ENCODE measurements around the gene STK38L.
A peak's percentile ranks its signal among the peaks of the same experiment; 100 is the strongest.
"Not testable (repeated sequence)": the region's sequence is repeated elsewhere in the genome, so short reads cannot be mapped to it uniquely, and the experiment has no call there.

The STK38L gene

GRCh38 chr12:27226407-27226929 lies 17.6 kb upstream of the STK38L start:
- no peak overlapping the region for H3K4me3 ChIP-seq (ENCODE audit: low read depth, low read length)
- no peak for TF ChIP-seq CTCF (IDR thresholded peaks at IDR 0.05; ENCODE audit: low read depth, low read length)
- in situ Hi-C loops (cut with HindIII; ENCODE audit: low sequenced_read_pairs): no loop called here
- DNase-seq (ENCODE audit: low read depth, low spot score): peak; percentile 29

DNA sequence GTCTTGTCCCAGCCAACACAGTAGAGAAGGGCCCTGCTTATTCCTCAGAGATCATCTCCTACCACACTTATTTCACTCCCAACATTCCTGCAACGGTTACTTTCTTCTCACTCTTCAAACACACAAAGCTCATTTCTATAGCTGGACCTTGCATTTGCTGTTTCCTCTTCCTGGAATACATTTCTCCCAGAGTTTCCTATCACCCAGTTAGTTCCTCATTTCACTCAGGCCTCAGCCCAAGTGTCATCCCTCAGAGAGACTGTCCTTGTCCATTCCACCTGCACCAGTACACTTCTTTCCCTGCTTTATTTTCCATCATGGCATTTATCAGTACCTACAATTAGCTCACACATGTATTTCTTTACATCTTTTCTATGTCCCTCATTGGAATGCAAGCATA lies 14.7 kb upstream of the STK38L start:
- TF ChIP-seq CTCF (IDR thresholded peaks at IDR 0.05; ENCODE audit: low read depth, low read length): no peak
- H3K4me3 ChIP-seq (ENCODE audit: low read depth, low read length): no peak overlapping the region
- in situ Hi-C loops (cut with HindIII; ENCODE audit: low sequenced_read_pairs): no loop called here
- no peak for DNase-seq (ENCODE audit: low read depth, low spot score)

- H3K4me3 ChIP-seq (ENCODE audit: low read depth, low read length); in situ Hi-C loops (cut with HindIII; ENCODE audit: low sequenced_read_pairs); DNase-seq (ENCODE audit: low read depth, low spot score): not testable (repeated sequence)
These were observed 12.7 kb upstream of the STK38L start for GRCh38 chr12:27231374-27231773.

- H3K4me3 ChIP-seq (ENCODE audit: low read depth, low read length): no peak overlapping the region
- no peak for TF ChIP-seq CTCF (IDR thresholded peaks at IDR 0.05; ENCODE audit: low read depth, low read length)
- in situ Hi-C loops (cut with HindIII; ENCODE audit: low sequenced_read_pairs): no loop called here
- DNase-seq (ENCODE audit: low read depth, low spot score): no peak
These were observed 10.3 kb upstream of the STK38L start for GRCh38 chr12:27233814-27234213.

DNA sequence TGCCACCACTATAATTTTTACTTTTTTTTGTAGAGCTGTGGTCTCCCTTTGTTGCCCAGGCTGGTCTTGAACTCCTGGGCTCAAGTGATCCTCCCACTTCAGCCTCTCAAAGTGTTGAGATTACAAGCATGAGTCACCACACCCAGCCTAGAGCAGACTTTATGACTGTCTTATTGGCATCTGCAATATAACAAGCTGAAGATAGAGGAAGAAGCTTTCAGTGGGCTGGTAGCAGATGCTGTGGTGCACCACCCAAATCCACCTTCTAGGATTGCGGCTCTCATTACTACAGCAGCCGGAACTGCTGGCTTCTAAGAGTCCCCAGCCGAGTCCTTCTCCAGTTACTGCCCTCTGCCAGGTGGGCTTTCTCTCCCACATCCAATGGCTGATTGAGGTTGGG lies 7.6 kb upstream of the STK38L start:
- no peak for TF ChIP-seq CTCF (IDR thresholded peaks at IDR 0.05; ENCODE audit: low read depth, low read length)
- in situ Hi-C loops (cut with HindIII; ENCODE audit: low sequenced_read_pairs): no loop called here
- DNase-seq (ENCODE audit: low read depth, low spot score): no peak
- H3K4me3 ChIP-seq (ENCODE audit: low read depth, low read length): no peak overlapping the region

DNA sequence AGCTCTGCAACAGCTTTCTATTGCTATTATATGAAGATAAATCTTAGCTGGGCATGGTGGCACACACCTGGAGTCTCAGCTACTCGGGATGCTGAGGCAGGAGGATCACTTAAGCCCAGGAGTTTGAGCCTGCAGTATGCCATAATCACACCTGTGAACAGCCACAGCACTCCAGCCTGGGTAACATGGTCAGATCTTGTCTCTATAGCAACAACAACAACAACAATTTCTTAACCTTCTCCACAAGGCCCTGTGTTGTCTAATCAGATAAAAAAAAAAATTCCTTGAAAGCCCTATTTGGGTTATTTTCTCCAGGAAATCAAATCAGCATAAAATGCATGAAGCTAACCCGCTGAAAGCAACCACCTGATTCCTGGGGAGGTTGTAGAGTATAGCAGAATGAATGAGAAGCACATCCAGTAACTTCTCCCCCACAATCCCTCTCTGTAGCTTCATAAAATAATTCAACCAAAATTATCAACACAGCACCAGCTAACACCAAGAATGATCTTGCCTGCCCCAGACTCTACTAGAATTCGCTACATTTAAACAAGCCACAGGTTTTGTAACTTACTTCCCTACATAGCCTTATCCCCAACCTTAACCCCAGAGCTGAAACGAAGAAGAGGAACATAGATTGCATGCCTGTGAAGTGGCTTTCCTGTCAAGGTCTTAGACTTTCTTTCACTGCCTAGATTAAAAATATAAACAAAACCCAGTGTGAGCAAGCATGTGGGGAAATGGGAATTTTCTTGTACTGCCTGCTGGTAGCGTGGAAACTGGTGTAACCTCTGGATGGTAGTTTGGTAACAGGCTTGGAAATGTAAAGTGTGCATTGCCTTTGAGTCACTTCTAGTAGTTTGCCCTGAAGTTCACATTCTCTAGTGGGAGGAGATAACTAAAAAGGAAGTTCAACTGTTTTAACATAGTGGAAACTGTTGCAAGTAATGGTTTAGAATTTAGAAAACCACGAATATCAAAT lies 6.0 kb upstream of the STK38L start:
- TF ChIP-seq CTCF (IDR thresholded peaks at IDR 0.05; ENCODE audit: low read depth, low read length): no peak
- no peak overlapping the region for H3K4me3 ChIP-seq (ENCODE audit: low read depth, low read length)
- DNase-seq (ENCODE audit: low read depth, low spot score): no peak
- in situ Hi-C loops (cut with HindIII; ENCODE audit: low sequenced_read_pairs): no loop called here

GRCh38 chr12:27243006-27243405 lies 1.1 kb upstream of the STK38L start:
- in situ Hi-C loops (cut with HindIII; ENCODE audit: low sequenced_read_pairs): no loop called here
- TF ChIP-seq CTCF (IDR thresholded peaks at IDR 0.05; ENCODE audit: low read depth, low read length): no peak
- no peak for DNase-seq (ENCODE audit: low read depth, low spot score)
- no peak overlapping the region for H3K4me3 ChIP-seq (ENCODE audit: low read depth, low read length)
